HCT116 (cell line): ENCODE results near the gene CINP. TPM values are rescaled to one million over a fixed set of nuclear protein-coding genes. Genes with fewer than 3 reads are reported as not detected.

ENCODE experiments used
- ATAC-seq: fragments of 200-7000 bp; cut with Tn5 transposase; 2 replicates; pipeline ENCODE4 v1.9.1; 2020; ENCODE audit warnings: mild to moderate bottlenecking, moderate library complexity
- BruUV-seq: library from RNA; stranded (reverse); fragments of 400-500 nt; replicated peaks from 2 replicates; lab custom pipeline; 2021; lab: Mats Ljungman, UMichigan
- CTCF ChIA-PET: fragments of 300-600 bp; sonication (Branson Sonifier 250); formaldehyde crosslinking; loops from one replicate; lab custom pipeline; 2021; ENCODE audit warnings: antibody characterized with exemption; lab: Charles Lee
- POLR2A ChIA-PET: fragments of 300-600, 350-600 bp; sonication (Branson Sonifier 250); formaldehyde crosslinking; loops from one replicate; lab custom pipeline; 2021; ENCODE audit warnings: antibody characterized with exemption; lab: Charles Lee
- RAD21 ChIA-PET, 2 experiments: fragments of 300-600 bp; sonication (Branson Sonifier 250); formaldehyde crosslinking; loops; one replicate each; lab custom pipeline; 2023; ENCODE audit warnings: low total read pairs in 2 of 2; ENCODE audit not compliant: uncharacterized antibody in 2 of 2, unreplicated experiment in 2 of 2, low non-redundant PET in 1 of 2; lab: Charles Lee
- DNase-seq: peaks from one replicate; pipeline ENCODE4 v3.0.0-alpha.2; 2010; ENCODE audit warnings: low read depth, low spot score
- H2AFZ ChIP-seq: fragments of 200-600 bp; shearing (Covaris generic), sonication (generic); 2 replicates; pipeline ENCODE4 v1.6.1; 2017; ENCODE audit warnings: low read depth, mixed run types, mixed read lengths, antibody characterized with exemption, low read length; ENCODE audit not compliant: poor library complexity, severe bottlenecking
- H3K27ac ChIP-seq: 2 replicates; pipeline ENCODE4 v1.5.1; 2012; ENCODE audit warnings: low read depth, low read length
- H3K27me3 ChIP-seq: fragments of 200-600 bp; sonication (generic); 2 replicates; pipeline ENCODE4 v1.6.1; 2016; ENCODE audit warnings: mixed run types, low read length, mixed read lengths; ENCODE audit not compliant: insufficient read depth
- H3K36me3 ChIP-seq, 2 experiments: fragments of 200-500 bp in 1 of 2; fragments of 200-600 bp in 1 of 2; sonication (Bioruptor generic) in 1 of 2; sonication (generic) in 1 of 2; 2 replicates each; pipeline versions ENCODE4 v1.5.1 to v1.6.1; 2014 to 2016; ENCODE audit warnings: low read length in 2 of 2, inconsistent platforms in 1 of 2, mixed read lengths in 1 of 2, mixed run types in 1 of 2; ENCODE audit not compliant: insufficient read depth in 2 of 2, control insufficient read depth in 1 of 2
- H3K4me1 ChIP-seq, 2 experiments: fragments of 200-600 bp in 1 of 2; sonication (generic) in 1 of 2; 2 replicates each; pipeline versions ENCODE4 v1.5.1 to v1.6.1; 2012 to 2017; ENCODE audit warnings: low read length in 2 of 2, inconsistent platforms in 1 of 2, mild to moderate bottlenecking in 1 of 2, mixed read lengths in 1 of 2, mixed run types in 1 of 2, moderate library complexity in 1 of 2; ENCODE audit not compliant: insufficient read depth in 2 of 2, control insufficient read depth in 1 of 2
- H3K4me2 ChIP-seq: fragments of 200-600 bp; sonication (generic); 2 replicates; pipeline ENCODE4 v1.6.1; 2017; ENCODE audit warnings: mixed run types, low read length, mixed read lengths
- H3K4me3 ChIP-seq, 2 experiments: fragments of 200-600 bp in 1 of 2; sonication (generic) in 1 of 2; replicated peaks in 1 of 2; 2 replicates each; pipeline ENCODE4 v1.5.1; 2011 to 2016; ENCODE audit warnings: low read length in 2 of 2, control low read depth in 1 of 2, low read depth in 1 of 2, mild to moderate bottlenecking in 1 of 2, mixed read lengths in 1 of 2, mixed run types in 1 of 2
- H3K79me2 ChIP-seq: fragments of 200-600 bp; sonication (generic); 2 replicates; pipeline ENCODE4 v1.6.1; 2017; ENCODE audit warnings: mild to moderate bottlenecking, mixed run types, low read length, moderate library complexity, mixed read lengths; ENCODE audit not compliant: insufficient read depth
- H3K9ac ChIP-seq: fragments of 200-600 bp; sonication (generic); 2 replicates; pipeline ENCODE4 v1.6.1; 2016; ENCODE audit warnings: low read length, mixed read lengths
- H3K9me2 ChIP-seq: fragments of 200-600 bp; sonication (generic), shearing (Covaris generic); 2 replicates; pipeline ENCODE4 v1.6.1; 2017; ENCODE audit warnings: mixed run types, mild to moderate bottlenecking, moderate library complexity; ENCODE audit not compliant: insufficient read depth
- H3K9me3 ChIP-seq, 2 experiments: fragments of 200-500 bp in 1 of 2; fragments of 200-600 bp in 1 of 2; sonication (Bioruptor generic) in 1 of 2; sonication (generic) in 1 of 2; 2 replicates each; pipeline ENCODE4 v1.6.1; 2014 to 2017; ENCODE audit warnings: low read length in 2 of 2, mixed read lengths in 2 of 2, inconsistent platforms in 1 of 2, low read depth in 1 of 2, mild to moderate bottlenecking in 1 of 2, mixed run types in 1 of 2, moderate library complexity in 1 of 2; ENCODE audit not compliant: control insufficient read depth in 1 of 2, insufficient read depth in 1 of 2
- H4K20me1 ChIP-seq: fragments of 200-600 bp; sonication (generic), shearing (Covaris generic); 2 replicates; pipeline ENCODE4 v1.6.1; 2017; ENCODE audit warnings: mixed run types, mild to moderate bottlenecking, moderate library complexity; ENCODE audit not compliant: insufficient read depth
- EGR1 ChIP-seq: IDR thresholded peaks from 2 replicates; pipeline ENCODE4 v1.6.1; 2012; ENCODE audit warnings: low read depth
- ELF1 ChIP-seq: IDR thresholded peaks from 2 replicates; pipeline ENCODE4 v1.6.1; 2012; ENCODE audit warnings: low read depth, borderline replicate concordance
- EZH2 ChIP-seq: fragments of 200-600 bp; sonication (generic); IDR thresholded peaks from 2 replicates; pipeline ENCODE4 v1.6.1; 2017; ENCODE audit warnings: antibody characterized with exemption, mixed run types
- EZH2phosphoT487 ChIP-seq: fragments of 200-600 bp; IDR thresholded peaks from 2 replicates; pipeline ENCODE4 v1.6.1; 2018; ENCODE audit warnings: antibody characterized with exemption, borderline replicate concordance
- FOSL1 ChIP-seq: IDR thresholded peaks from 2 replicates; pipeline ENCODE4 v1.6.1; 2012; ENCODE audit warnings: low read depth
- POLR2A ChIP-seq: IDR thresholded peaks from 2 replicates; pipeline ENCODE4 v1.7.0; 2011; ENCODE audit warnings: borderline replicate concordance; ENCODE audit not compliant: insufficient read depth, insufficient read length; ENCODE audit errors: extremely low read depth
- POLR2AphosphoS5 ChIP-seq: IDR thresholded peaks from 2 replicates; pipeline ENCODE4 v1.6.1; 2011; ENCODE audit warnings: mild to moderate bottlenecking, low read depth, low read length, moderate library complexity
- SIN3A ChIP-seq: IDR thresholded peaks from 2 replicates; pipeline ENCODE4 v1.6.1; 2012; ENCODE audit warnings: low read depth
- SP1 ChIP-seq: IDR thresholded peaks from 2 replicates; pipeline ENCODE4 v1.6.1; 2012; ENCODE audit warnings: low read depth
- SRF ChIP-seq: IDR thresholded peaks from 2 replicates; pipeline ENCODE4 v1.6.1; 2012; ENCODE audit warnings: low read depth
- TCF7L2 ChIP-seq: IDR thresholded peaks from 2 replicates; pipeline ENCODE4 v1.7.0; 2011; ENCODE audit warnings: borderline replicate concordance, inconsistent platforms; ENCODE audit not compliant: insufficient read depth, insufficient read length; ENCODE audit errors: extremely low read depth
- ZFX ChIP-seq: fragments of 450-650 bp; IDR thresholded peaks from 2 replicates; pipeline ENCODE4 v1.6.1; 2017
- ZNF274 ChIP-seq: fragments of 200-500 bp; sonication (Bioruptor generic); IDR thresholded peaks from 2 replicates; pipeline ENCODE4 v1.6.1; 2014; ENCODE audit warnings: mild to moderate bottlenecking, low read depth, low read length, inconsistent platforms
- intact Hi-C: fragments of 100-400 bp; cut with micrococcal nuclease; formaldehyde crosslinking; loops from 2 replicates; pipeline ENCODE4 v1.10.0; 2022
- total RNA-seq: library from RNA; stranded (reverse); gene quantifications from one replicate; pipeline ENCODE4 v1.2.1, GENCODE V29; 2021; ENCODE audit not compliant: unreplicated experiment
- TF ChIP-seq, protein P1 (sequence below): IDR thresholded peaks from 2 replicates; pipeline ENCODE4 v1.6.1; 2011; ENCODE audit warnings: mild to moderate bottlenecking, low read length, moderate library complexity; ENCODE audit not compliant: insufficient replicate concordance; ENCODE audit errors: extremely low read depth
- TF ChIP-seq, protein P2 (sequence below): IDR thresholded peaks from 2 replicates; pipeline ENCODE4 v1.6.1; 2012; ENCODE audit warnings: low read depth
- TF ChIP-seq, protein P3 (sequence below), 3 experiments: fragments of 200-600 bp in 1 of 3; sonication (generic) in 1 of 3; IDR thresholded peaks in 2 of 3; conservative IDR thresholded peaks in 1 of 3; 2 replicates each; pipeline ENCODE4 v1.5.1; 2012 to 2017; ENCODE audit warnings: low read depth in 2 of 3, low read length in 2 of 3, antibody characterized with exemption in 1 of 3, borderline replicate concordance in 1 of 3, control low read depth in 1 of 3, mild to moderate bottlenecking in 1 of 3, mixed read lengths in 1 of 3, mixed run types in 1 of 3, moderate library complexity in 1 of 3; ENCODE audit not compliant: insufficient read depth in 1 of 3
- TF ChIP-seq, protein P4 (sequence below): IDR thresholded peaks from 2 replicates; pipeline ENCODE4 v1.6.1; 2012

Gene CINP
- total RNA-seq, 1 experiment from 2014 or later = 49.1 TPM

DNA sequence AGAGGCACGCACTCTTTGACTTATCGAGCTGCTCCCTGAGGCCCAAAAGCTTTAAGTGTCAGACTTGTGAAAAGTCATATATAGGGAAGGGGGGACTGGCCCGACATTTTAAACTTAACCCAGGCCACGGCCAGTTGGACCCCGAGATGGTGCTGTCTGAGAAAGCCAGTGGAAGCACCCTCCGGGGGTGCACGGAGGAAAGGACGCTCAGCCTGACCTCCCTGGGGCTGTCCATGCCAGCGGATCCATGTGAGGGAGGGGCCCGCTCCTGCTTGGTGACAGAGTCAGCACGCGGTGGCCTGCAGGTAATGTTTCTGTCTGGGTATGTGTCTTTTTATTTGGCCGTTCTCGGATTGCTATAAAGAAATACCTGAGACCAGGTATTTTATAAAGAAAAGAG lies 36.1 kb downstream of the CINP start:
- Histone ChIP-seq H3K36me3 (peaks cover 0 to 2% of the 10 kb centered on the region in 2 experiments; a peak in 2 of 4 replicates), H3K27ac (no peak overlapping the region), H3K27me3 (no peaks in the 10 kb centered on the region), H3K4me2 (no peak overlapping the region), H3K4me1 (peaks cover 0 to 8% of the 10 kb centered on the region in 2 experiments; a peak in 1 of 4 replicates), H4K20me1 (no peaks in the 10 kb centered on the region), H3K9me2 (no peaks in the 10 kb centered on the region), H3K9me3 (no peaks in the 10 kb centered on the region), H3K79me2 (peaks cover 4% of the 10 kb centered on the region; the same call in 1 of the 2 replicates), H3K4me3 (no peak overlapping the region), H3K9ac (no peak overlapping the region), H2AFZ (no peak overlapping the region)
- DNase-seq (no peak), ATAC-seq (no peak)
- ChIA-PET RAD21 (no interaction called here), CTCF (no interaction called here), POLR2A (no interaction called here)
- TF ChIP-seq, protein P1, sequence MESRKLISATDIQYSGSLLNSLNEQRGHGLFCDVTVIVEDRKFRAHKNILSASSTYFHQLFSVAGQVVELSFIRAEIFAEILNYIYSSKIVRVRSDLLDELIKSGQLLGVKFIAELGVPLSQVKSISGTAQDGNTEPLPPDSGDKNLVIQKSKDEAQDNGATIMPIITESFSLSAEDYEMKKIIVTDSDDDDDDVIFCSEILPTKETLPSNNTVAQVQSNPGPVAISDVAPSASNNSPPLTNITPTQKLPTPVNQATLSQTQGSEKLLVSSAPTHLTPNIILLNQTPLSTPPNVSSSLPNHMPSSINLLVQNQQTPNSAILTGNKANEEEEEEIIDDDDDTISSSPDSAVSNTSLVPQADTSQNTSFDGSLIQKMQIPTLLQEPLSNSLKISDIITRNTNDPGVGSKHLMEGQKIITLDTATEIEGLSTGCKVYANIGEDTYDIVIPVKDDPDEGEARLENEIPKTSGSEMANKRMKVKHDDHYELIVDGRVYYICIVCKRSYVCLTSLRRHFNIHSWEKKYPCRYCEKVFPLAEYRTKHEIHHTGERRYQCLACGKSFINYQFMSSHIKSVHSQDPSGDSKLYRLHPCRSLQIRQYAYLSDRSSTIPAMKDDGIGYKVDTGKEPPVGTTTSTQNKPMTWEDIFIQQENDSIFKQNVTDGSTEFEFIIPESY = no peak
- TF ChIP-seq, protein P2, sequence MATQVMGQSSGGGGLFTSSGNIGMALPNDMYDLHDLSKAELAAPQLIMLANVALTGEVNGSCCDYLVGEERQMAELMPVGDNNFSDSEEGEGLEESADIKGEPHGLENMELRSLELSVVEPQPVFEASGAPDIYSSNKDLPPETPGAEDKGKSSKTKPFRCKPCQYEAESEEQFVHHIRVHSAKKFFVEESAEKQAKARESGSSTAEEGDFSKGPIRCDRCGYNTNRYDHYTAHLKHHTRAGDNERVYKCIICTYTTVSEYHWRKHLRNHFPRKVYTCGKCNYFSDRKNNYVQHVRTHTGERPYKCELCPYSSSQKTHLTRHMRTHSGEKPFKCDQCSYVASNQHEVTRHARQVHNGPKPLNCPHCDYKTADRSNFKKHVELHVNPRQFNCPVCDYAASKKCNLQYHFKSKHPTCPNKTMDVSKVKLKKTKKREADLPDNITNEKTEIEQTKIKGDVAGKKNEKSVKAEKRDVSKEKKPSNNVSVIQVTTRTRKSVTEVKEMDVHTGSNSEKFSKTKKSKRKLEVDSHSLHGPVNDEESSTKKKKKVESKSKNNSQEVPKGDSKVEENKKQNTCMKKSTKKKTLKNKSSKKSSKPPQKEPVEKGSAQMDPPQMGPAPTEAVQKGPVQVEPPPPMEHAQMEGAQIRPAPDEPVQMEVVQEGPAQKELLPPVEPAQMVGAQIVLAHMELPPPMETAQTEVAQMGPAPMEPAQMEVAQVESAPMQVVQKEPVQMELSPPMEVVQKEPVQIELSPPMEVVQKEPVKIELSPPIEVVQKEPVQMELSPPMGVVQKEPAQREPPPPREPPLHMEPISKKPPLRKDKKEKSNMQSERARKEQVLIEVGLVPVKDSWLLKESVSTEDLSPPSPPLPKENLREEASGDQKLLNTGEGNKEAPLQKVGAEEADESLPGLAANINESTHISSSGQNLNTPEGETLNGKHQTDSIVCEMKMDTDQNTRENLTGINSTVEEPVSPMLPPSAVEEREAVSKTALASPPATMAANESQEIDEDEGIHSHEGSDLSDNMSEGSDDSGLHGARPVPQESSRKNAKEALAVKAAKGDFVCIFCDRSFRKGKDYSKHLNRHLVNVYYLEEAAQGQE = no peak
- TF ChIP-seq EGR1 (no peak), SIN3A (no peak), EZH2phosphoT487 (no peak), SP1 (no peak), FOSL1 (no peak), EZH2 (no peak), POLR2AphosphoS5 (no peak), ELF1 (no peak), TCF7L2 (no peak), ZFX (no peak), POLR2A (no peak), ZNF274 (no peak), SRF (no peak)
- TF ChIP-seq, protein P3, sequence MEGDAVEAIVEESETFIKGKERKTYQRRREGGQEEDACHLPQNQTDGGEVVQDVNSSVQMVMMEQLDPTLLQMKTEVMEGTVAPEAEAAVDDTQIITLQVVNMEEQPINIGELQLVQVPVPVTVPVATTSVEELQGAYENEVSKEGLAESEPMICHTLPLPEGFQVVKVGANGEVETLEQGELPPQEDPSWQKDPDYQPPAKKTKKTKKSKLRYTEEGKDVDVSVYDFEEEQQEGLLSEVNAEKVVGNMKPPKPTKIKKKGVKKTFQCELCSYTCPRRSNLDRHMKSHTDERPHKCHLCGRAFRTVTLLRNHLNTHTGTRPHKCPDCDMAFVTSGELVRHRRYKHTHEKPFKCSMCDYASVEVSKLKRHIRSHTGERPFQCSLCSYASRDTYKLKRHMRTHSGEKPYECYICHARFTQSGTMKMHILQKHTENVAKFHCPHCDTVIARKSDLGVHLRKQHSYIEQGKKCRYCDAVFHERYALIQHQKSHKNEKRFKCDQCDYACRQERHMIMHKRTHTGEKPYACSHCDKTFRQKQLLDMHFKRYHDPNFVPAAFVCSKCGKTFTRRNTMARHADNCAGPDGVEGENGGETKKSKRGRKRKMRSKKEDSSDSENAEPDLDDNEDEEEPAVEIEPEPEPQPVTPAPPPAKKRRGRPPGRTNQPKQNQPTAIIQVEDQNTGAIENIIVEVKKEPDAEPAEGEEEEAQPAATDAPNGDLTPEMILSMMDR (IDR thresholded peaks at IDR 0.05 in 2 of 3, conservative IDR thresholded peaks at IDR 0.05 in 1 of 3; ENCODE audit: borderline replicate concordance in 1 of 3, insufficient read depth in 1 of 3, low read depth in 2 of 3, low read length in 2 of 3) = no peak
- TF ChIP-seq, protein P4, sequence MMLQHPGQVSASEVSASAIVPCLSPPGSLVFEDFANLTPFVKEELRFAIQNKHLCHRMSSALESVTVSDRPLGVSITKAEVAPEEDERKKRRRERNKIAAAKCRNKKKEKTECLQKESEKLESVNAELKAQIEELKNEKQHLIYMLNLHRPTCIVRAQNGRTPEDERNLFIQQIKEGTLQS = no peak
- intact Hi-C loops = no loop called here
- BruUV-seq = no TSS peak
